Endodermal cell (in vitro differentiated cells): ENCODE measurements around the gene SLIT2. TPM values are rescaled to one million over a fixed set of nuclear protein-coding genes. Genes with fewer than 3 reads are reported as not detected.

Experiments
- DNase-seq: peaks from one replicate; pipeline ENCODE4 v3.0.0-alpha.2; 2017
- H3K27ac ChIP-seq: 2 replicates; pipeline ENCODE4 v1.5.1; 2013; ENCODE audit warnings: mild to moderate bottlenecking, low read depth, low read length, moderate library complexity
- H3K27me3 ChIP-seq: 2 replicates; pipeline ENCODE4 v1.6.1; 2013; ENCODE audit warnings: mild to moderate bottlenecking, low read length, moderate library complexity; ENCODE audit not compliant: insufficient read depth, control insufficient read depth, poor library complexity, severe bottlenecking
- H3K36me3 ChIP-seq: 2 replicates; pipeline ENCODE4 v1.7.0; 2013; ENCODE audit warnings: mild to moderate bottlenecking, low read length, moderate library complexity; ENCODE audit not compliant: control insufficient read depth, insufficient read depth
- H3K4me1 ChIP-seq: one replicate; pipeline ENCODE4 v1.7.0; 2013; ENCODE audit warnings: low read length; ENCODE audit not compliant: control insufficient read depth, insufficient read depth
- H3K4me3 ChIP-seq: 2 replicates; pipeline ENCODE4 v1.5.1; 2013; ENCODE audit warnings: mild to moderate bottlenecking, low read length, moderate library complexity
- H3K9ac ChIP-seq: 2 replicates; pipeline ENCODE4 v1.6.1; 2013; ENCODE audit warnings: mild to moderate bottlenecking, low read length, moderate library complexity; ENCODE audit not compliant: poor library complexity, severe bottlenecking; ENCODE audit errors: extremely low read depth
- H3K9me3 ChIP-seq: 2 replicates; pipeline ENCODE4 v1.6.1; 2013; ENCODE audit warnings: mild to moderate bottlenecking, low read length, moderate library complexity; ENCODE audit not compliant: control insufficient read depth
- H3K27ac Mint-ChIP-seq: 2 replicates; pipeline ENCODE4 v1.8.0; 2020; ENCODE audit warnings: mixed read lengths
- H3K27me3 Mint-ChIP-seq: 2 replicates; pipeline ENCODE4 v1.8.0; 2021; ENCODE audit warnings: mild to moderate bottlenecking, mixed read lengths; ENCODE audit not compliant: insufficient read depth
- H3K36me3 Mint-ChIP-seq: 2 replicates; pipeline ENCODE4 v1.8.0; 2020; ENCODE audit warnings: low read depth, mixed read lengths
- H3K4me1 Mint-ChIP-seq: 2 replicates; pipeline ENCODE4 v1.8.0; 2020; ENCODE audit warnings: mixed read lengths
- H3K4me3 Mint-ChIP-seq: 2 replicates; pipeline ENCODE4 v1.8.0; 2020; ENCODE audit warnings: mild to moderate bottlenecking, moderate library complexity, mixed read lengths
- H3K9me3 Mint-ChIP-seq: 2 replicates; pipeline ENCODE4 v1.8.0; 2020; ENCODE audit warnings: mild to moderate bottlenecking, mixed read lengths
- WGBS, 2 experiments: methylation state at CpG; one replicate each; pipeline versions ENCODE4 v1.1.5 to v1.1.7; 2013; ENCODE audit warnings: missing lambda C conversion rate in 2 of 2, mixed read lengths in 1 of 2; ENCODE audit not compliant: insufficient coverage in 1 of 2, insufficient read length in 1 of 2; 5-methylcytosine and 5-hydroxymethylcytosine counted together
- total RNA-seq, 2 donors: library from RNA; stranded (reverse); fragmentation: NEBNext Ultra II Directional in 1 of 2; extraction: Animal tissue kit (Norgen Biotek cat#: 25700) in 1 of 2; gene quantifications; 2 replicates in 1 of 2; 3 replicates in 1 of 2; pipeline ENCODE4 v1.2.1, GENCODE V29; 2021
- TF ChIP-seq, protein P1 (sequence below): fragments of 200-600 bp; sonication (generic); conservative IDR thresholded peaks from 2 replicates; pipeline ENCODE4 v1.5.0; 2021; ENCODE audit warnings: antibody characterized with exemption, mild to moderate bottlenecking

SLIT2 gene
- total RNA-seq, 2 donors from 2014 or later, result 3.4 to 3.5 TPM

DNA sequence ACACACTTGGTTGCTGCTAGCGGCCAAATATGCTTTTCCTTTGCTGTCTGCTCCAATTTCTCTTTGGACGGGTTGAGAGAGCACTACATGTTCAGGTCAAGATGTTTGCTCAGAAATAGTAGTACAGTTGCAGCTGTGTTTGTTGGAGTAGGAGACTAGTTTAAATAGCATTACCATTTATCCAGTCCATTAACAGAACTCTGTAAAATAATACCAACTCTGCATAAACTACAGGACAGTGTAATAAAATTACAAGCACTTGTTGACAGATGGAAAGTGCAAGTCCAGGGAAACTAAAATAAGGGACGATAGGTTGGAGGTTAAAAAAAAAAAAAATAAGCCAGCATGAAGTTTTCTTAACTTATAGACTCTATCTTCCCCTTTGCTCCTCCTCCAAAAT, 20.2 kb downstream of the SLIT2 start:
- no peaks in the 10 kb centered on the region for H3K36me3 ChIP-seq
- TF ChIP-seq, protein P1, sequence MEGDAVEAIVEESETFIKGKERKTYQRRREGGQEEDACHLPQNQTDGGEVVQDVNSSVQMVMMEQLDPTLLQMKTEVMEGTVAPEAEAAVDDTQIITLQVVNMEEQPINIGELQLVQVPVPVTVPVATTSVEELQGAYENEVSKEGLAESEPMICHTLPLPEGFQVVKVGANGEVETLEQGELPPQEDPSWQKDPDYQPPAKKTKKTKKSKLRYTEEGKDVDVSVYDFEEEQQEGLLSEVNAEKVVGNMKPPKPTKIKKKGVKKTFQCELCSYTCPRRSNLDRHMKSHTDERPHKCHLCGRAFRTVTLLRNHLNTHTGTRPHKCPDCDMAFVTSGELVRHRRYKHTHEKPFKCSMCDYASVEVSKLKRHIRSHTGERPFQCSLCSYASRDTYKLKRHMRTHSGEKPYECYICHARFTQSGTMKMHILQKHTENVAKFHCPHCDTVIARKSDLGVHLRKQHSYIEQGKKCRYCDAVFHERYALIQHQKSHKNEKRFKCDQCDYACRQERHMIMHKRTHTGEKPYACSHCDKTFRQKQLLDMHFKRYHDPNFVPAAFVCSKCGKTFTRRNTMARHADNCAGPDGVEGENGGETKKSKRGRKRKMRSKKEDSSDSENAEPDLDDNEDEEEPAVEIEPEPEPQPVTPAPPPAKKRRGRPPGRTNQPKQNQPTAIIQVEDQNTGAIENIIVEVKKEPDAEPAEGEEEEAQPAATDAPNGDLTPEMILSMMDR, result no peak
- H3K4me1 ChIP-seq, result no peaks in the 10 kb centered on the region
- no peak overlapping the region for H3K4me3 ChIP-seq
- H3K27ac Mint-ChIP-seq, result no peak overlapping the region
- H3K27me3 Mint-ChIP-seq, result no peaks in the 10 kb centered on the region
- H3K9ac ChIP-seq, result no peak overlapping the region
- H3K36me3 Mint-ChIP-seq, result no peaks in the 10 kb centered on the region
- no peaks in the 10 kb centered on the region for H3K27me3 ChIP-seq
- H3K9me3 ChIP-seq, result no peaks in the 10 kb centered on the region
- DNase-seq, result no peak
- no peaks in the 10 kb centered on the region for H3K9me3 Mint-ChIP-seq
- no peak overlapping the region for H3K4me3 Mint-ChIP-seq
- 92 to 99% methylated on average over 2 of the region's 3 CpGs for WGBS, 2 experiments
- no peak overlapping the region for H3K27ac ChIP-seq
- H3K4me1 Mint-ChIP-seq, result peaks cover 19% of the 10 kb centered on the region

GRCh38 chr4:20272411-20272872, 20.7 kb downstream of the SLIT2 start:
- TF ChIP-seq, protein P1, result no peak
- 91% methylated on average over 4 of the region's 4 CpGs; no CpG with 5 or more reads in 1 of the 2 experiments for WGBS, 2 experiments
- no peak for DNase-seq
- Histone ChIP-seq H3K4me1 (no peaks in the 10 kb centered on the region), H3K27ac (no peak overlapping the region), H3K4me3 (no peak overlapping the region), H3K27me3 (no peaks in the 10 kb centered on the region), H3K9me3 (no peaks in the 10 kb centered on the region), H3K36me3 (no peaks in the 10 kb centered on the region), H3K9ac (no peak overlapping the region)
- no peaks in the 10 kb centered on the region for H3K36me3 Mint-ChIP-seq
- no peaks in the 10 kb centered on the region for H3K27me3 Mint-ChIP-seq
- H3K4me1 Mint-ChIP-seq, result peaks cover 20% of the 10 kb centered on the region
- no peak overlapping the region for H3K4me3 Mint-ChIP-seq
- H3K27ac Mint-ChIP-seq, result no peak overlapping the region
- H3K9me3 Mint-ChIP-seq, result no peaks in the 10 kb centered on the region

- Mint-ChIP-seq H3K9me3 (no peaks in the 10 kb centered on the region), H3K27ac (no peak overlapping the region), H3K4me3 (no peak overlapping the region), H3K4me1 (peaks cover 25% of the 10 kb centered on the region), H3K27me3 (no peaks in the 10 kb centered on the region), H3K36me3 (no peaks in the 10 kb centered on the region)
- no peaks in the 10 kb centered on the region for H3K4me1 ChIP-seq
- peak overlapping the region; percentile 33 for H3K27ac ChIP-seq
- DNase-seq, result no peak
- no peak overlapping the region for H3K4me3 ChIP-seq
- no peaks in the 10 kb centered on the region for H3K27me3 ChIP-seq
- H3K9me3 ChIP-seq, result no peaks in the 10 kb centered on the region
- H3K9ac ChIP-seq, result no peak overlapping the region
- H3K36me3 ChIP-seq, result no peaks in the 10 kb centered on the region
- TF ChIP-seq, protein P1, result no peak
- WGBS, 2 experiments, result 70 to 94% methylated on average over 3 to 11 of the region's 11 CpGs
Observed at GRCh38 chr4:20273793-20274192, 22.1 kb downstream of the SLIT2 start.
